IPS-NIHi11 (cell line): ENCODE results near the gene SH3D19.
"Not testable (repeated sequence)": the region's sequence is repeated elsewhere in the genome, so short reads cannot be mapped to it uniquely, and the experiment has no call there.

Experiments
- DNase-seq: peaks from one replicate; pipeline ENCODE4 v3.0.0; 2012; ENCODE audit warnings: mixed read lengths, low spot score

Gene SH3D19

DNA sequence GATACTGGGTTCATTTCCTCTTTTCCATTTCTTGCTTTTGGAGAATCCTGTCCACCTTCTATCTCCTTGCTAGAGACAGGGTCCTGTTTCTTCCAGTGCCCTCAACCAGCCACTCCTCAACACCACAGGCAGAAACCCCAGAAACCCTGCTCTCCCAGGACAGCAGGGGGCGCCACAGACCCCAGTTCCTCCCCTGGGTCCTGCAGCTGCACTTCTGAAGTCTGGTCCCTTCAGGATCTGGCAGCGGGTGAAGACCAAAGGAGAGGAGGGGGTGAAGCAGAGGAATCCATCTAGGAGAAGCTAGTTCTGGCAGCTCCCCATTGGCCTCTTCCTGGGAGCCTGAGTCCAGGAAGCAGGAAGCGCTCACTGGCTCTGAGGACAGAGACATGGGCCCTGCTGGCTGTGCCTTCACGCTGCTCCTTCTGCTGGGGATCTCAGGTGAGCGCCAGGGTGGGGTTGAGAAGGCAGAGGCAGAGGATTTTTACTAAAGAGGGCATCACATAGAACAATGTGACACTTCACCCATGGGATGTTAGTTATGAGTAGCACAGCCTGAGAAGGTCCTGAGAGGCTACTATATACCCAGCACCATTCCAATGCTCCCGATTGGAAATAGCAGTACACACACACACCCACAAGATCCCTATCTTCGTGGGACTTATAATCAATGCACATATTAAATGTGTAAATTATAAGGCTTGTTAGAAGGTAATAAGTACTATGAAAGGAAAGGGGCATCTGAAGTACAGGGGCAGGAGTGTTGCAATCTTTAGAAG, 48.4 kb downstream of the SH3D19 start, which contains the start of gene PRSS48:
PRSS48 (plus strand) TSS at position 375 of the 776 bp plus-strand sequence; CDS start at position 387, 12 bp downstream.
- DNase-seq, result peak; percentile 83

DNA sequence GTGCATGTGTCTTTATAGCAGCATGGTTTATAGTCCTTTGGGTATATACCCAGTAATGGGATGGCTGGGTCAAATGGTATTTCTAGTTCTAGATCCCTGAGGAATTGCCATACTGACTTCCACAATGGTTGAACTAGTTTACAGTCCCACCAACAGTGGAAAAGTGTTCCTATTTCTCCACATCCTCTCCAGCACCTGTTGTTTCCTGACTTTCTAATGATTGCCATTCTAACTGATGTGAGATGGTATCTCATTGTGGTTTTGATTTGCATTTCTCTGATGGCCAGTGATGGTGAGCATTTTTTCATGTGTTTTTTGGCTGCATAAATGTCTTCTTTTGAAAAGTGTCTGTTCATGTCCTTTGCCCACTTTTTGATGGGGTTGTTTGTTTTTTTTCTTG, 56.5 kb downstream of the SH3D19 start:
- DNase-seq, result not testable (repeated sequence)

DNA sequence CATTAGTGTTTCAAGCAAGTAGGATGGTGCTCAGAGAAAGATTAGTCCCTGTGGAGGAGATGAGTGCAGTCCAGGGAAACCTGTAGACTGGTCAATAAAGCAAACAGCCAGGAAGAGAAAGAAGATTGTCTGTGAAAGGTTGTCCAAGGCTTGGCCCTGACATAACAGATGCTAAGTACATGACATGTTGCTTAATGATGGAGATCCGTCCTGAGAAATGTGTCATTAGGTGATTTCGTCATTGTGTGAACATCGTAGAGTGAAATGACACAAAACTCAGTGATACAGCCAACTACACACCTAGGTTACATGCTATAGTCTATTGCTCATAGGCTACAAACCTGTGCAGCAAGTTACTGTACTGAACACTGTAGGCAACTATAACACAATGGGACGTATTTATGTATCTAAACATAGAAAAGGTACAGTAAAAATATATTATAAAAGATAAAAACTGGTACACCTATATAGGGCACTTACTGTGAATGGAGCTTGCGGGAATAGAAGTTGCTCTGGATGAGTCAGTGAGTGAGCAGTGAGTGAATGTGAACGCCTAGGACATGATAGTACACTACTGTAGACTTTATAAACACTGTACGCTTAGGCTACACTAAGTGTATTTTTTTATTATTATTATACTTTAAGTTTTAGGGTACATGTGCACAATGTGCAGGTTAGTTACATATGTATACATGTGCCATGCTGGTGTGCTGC, 57.4 kb downstream of the SH3D19 start:
- no peak for DNase-seq

- DNase-seq, result no peak
Measured at GRCh38 chr4:151267104-151267503, 58.3 kb downstream of the SH3D19 start.

DNA sequence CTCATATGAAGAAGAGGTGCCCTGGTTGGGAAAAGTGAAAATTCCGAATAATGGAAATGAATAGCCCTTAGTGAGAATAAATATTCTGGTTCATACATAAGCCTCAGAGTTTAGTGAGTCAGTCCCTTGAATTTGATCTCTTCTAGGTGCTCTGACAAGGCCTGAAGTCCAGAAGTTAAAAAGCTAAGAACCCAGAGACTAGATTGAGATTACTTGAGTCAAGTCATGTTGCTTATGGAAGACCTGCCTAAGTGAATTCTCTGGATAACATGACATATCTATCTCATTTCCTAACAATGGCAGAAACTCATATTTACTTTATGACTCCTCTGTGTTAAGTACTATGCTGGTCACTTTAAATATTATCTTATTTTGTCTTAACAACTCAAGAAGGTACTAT, 58.9 kb downstream of the SH3D19 start:
- DNase-seq, result no peak

GRCh38 chr4:151263455-151263854, 62.0 kb downstream of the SH3D19 start:
- no peak for DNase-seq

DNA sequence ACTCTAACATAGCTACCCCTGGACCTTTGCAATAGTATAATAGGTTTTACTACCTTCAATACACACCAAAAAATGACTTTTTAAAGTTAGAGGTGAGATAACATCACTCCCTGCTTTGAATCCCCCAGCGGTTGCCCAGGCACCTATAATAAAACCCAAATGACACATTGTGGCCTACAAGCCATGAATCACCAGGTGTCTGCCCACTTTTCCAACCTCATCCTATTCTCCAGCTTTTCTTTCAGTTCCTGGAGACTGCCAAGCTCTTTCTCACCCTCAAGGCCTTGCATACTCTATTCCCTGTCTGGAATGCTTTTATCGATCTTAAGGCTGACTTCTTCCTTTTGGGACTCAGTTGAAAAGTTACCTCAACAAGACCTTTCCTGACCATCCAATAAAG, 64.9 kb downstream of the SH3D19 start:
- DNase-seq, result no peak

GRCh38 chr4:151259752-151260151, 65.7 kb downstream of the SH3D19 start:
- no peak for DNase-seq

- DNase-seq, result no peak
Measured at GRCh38 chr4:151257704-151258103, 67.7 kb downstream of the SH3D19 start.

GRCh38 chr4:151256134-151256533, 69.3 kb downstream of the SH3D19 start:
- DNase-seq, result no peak

- DNase-seq, result not testable (repeated sequence)
Measured at GRCh38 chr4:151255680-151256079, 69.7 kb downstream of the SH3D19 start.

GRCh38 chr4:151255226-151255625, 70.2 kb downstream of the SH3D19 start:
- DNase-seq, result not testable (repeated sequence)

- DNase-seq, result no peak
Measured at GRCh38 chr4:151251603-151252304, 73.7 kb downstream of the SH3D19 start.

DNA sequence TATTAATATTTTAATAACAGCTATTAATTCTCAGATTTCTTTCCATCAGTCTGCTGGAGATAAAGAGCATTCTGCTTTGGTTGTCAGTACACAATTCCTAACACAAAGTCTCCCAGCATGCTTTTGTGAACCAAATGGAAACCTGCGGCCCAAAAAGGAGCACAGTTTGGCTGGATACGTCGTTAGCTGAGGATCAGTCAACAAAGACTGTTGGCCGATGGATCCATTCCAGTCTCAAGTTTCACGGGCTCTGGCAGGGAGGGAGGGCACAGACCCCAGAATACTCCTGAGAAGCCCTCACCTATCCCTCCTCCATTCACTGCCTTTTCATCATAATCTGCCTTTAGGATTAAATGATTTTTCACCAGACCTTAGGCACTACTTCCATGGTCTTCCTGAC, 74.7 kb downstream of the SH3D19 start:
- DNase-seq, result peak; percentile 53

- no peak for DNase-seq
Measured at GRCh38 chr4:151248519-151248918, 76.9 kb downstream of the SH3D19 start.

DNA sequence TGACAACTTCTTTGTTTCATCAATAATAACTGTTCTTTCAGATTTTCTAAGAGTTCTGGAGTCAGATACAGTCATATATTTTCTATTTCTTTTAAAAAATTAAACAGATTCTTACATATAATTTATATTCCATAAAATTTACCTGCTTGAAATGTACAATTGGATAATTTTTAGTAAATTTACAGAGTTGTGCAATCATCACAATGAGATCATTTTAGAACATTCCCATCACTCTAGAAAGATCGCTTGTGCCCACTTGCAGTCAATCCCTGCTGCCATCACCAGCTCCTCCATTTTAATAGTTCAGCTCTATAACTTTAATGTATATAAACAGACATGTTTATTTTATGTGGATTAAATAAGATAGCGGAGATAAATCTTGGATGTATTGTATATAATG, 78.0 kb downstream of the SH3D19 start:
- no peak for DNase-seq

- no peak for DNase-seq
Measured at GRCh38 chr4:151246742-151247141, 78.7 kb downstream of the SH3D19 start.

- no peak for DNase-seq
Measured at GRCh38 chr4:151242305-151242704, 83.1 kb downstream of the SH3D19 start.

DNA sequence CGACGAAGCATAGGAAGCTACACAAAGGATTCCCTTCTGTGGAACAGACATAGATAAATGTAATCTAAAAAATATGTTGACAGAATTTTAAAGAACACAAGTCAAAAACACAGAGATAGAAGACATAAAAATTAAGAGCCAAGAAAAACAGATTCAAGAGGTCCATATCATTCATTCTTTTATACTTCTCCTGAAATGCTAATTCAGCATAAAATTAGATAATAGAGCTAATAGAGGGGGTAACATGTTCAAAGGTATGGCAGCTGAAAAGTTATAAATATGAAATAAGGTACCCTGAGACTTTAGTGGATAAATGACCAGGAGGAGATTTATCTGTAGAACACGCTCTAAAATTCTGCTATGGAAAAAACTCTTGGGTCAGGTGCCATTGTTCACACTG, 85.8 kb downstream of the SH3D19 start:
- no peak for DNase-seq

DNA sequence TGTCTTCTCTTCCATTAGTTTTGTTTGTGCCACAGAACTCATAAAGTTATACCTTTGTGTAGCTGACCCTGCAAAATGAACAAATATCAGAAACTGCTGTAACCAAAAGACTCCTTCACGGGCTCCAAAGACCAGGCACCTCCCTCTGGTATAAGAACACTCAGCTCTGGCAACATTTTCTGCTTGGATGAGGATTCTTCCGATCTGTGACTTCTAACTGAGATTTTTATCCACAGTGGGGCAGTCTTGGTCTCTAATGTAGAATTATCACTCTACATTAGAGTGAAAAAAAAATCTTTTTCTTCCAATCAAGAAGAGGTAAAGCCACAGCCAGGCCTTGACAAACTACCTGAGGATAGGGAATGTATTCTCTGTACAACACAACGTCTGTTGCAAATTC, 86.9 kb downstream of the SH3D19 start:
- no peak for DNase-seq

DNA sequence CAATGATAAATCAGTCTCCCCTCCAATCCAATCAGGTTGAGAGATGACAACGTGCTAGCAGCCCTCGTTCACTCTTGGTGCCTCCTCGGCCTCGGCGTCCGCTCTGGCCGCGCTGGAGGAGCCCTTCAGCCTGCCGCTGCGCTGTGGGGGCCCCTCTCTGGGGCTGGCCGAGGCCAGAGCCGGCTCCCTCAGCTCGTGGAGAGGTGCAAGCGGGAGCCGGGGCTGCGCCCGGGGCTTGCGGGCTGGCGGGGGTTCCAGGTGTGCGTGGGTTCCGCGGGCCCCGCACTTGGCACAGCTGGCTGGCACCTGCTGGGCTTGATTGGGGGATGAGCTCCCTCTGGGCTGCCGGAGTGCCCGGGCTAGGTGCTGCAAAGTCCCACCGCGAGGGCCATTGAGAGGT, 89.4 kb downstream of the SH3D19 start:
- DNase-seq, result no peak

DNA sequence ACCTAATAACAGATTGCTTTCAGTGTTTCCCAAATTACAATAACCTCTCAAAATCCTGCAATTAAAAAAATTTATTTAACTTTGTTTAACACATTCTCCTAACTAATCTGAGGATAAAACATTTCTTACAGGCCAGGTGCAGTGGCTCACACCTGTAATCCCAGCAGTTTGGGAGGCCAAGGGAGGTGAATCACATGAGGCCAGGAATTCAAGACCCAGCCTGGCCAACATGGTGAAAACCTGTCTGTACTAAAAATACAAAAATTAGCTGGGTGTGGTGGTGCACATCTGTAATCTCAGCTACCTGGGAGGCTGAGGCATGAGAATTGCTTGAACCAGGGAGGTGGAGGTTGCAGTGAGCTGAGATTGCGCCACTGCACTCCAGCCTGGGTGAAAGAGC, 90.0 kb downstream of the SH3D19 start:
- DNase-seq, result not testable (repeated sequence)

GRCh38 chr4:151233600-151233999, 91.8 kb downstream of the SH3D19 start:
- DNase-seq, result no peak
